Prostate gland (tissue), 2 donors: ENCODE data around the gene KRT73. TPM values are rescaled to one million over a fixed set of nuclear protein-coding genes. Genes with fewer than 3 reads are reported as not detected.

Experiments used
- DNase-seq: peaks from one replicate; pipeline ENCODE4 v3.0.0-alpha.2; 2019; ENCODE audit warnings: low spot score
- H3K27ac ChIP-seq, 2 donors: fragments of 200-600 bp; sonication (generic); 2 replicates each; pipeline ENCODE4 v1.5.1; 2017 to 2019
- H3K27me3 ChIP-seq: fragments of 200-600 bp; sonication (generic); replicated peaks from 2 replicates; pipeline ENCODE4 v1.5.1; 2019; ENCODE audit not compliant: insufficient read depth
- H3K36me3 ChIP-seq, 2 donors: fragments of 200-600 bp; sonication (generic); 1 replicate in 1 of 2; 2 replicates in 1 of 2; pipeline versions ENCODE4 v1.5.1 to v1.8.1; 2017 to 2019
- H3K4me1 ChIP-seq: fragments of 200-600 bp; sonication (generic); replicated peaks from 2 replicates; pipeline ENCODE4 v1.5.1; 2019
- H3K4me3 ChIP-seq, 2 donors: fragments of 200-600 bp; sonication (generic); 2 replicates each; pipeline ENCODE4 v1.5.1; 2017 to 2019
- H3K9me3 ChIP-seq: fragments of 200-600 bp; sonication (generic); 2 replicates; pipeline ENCODE4 v1.5.1; 2017
- POLR2A ChIP-seq: fragments of 450-650 bp; IDR thresholded peaks from one replicate; pipeline ENCODE4 v1.6.1; 2016; ENCODE audit warnings: antibody characterized with exemption, mild to moderate bottlenecking
- POLR2AphosphoS5 ChIP-seq: sonication (generic); formaldehyde crosslinking; IDR thresholded peaks from one replicate; pipeline ENCODE4 v1.6.1; 2017; ENCODE audit warnings: antibody characterized with exemption
- WGBS: methylation state at CpG from one replicate; pipeline ENCODE4 v1.1.5; 2018; 5-methylcytosine and 5-hydroxymethylcytosine counted together
- intact Hi-C: fragments of 100-400 bp; cut with DNase I; formaldehyde crosslinking; loops from one replicate; pipeline ENCODE4 v1.14.2; 2022
- total RNA-seq, 2 donors: library from RNA; depleted of rRNA; stranded (reverse); fragments of >200 nt; gene quantifications; one replicate each; pipeline ENCODE4 v1.1.0, GENCODE V29; 2016
- TF ChIP-seq, protein P1 (sequence below), 4 experiments: fragments of 200-600 bp in 2 of 4; fragments of 450-650 bp in 2 of 4; sonication (generic) in 2 of 4; IDR thresholded peaks; 1 replicate in 3 of 4; 2 replicates in 1 of 4; pipeline ENCODE4 v1.5.1; 2016 to 2019; ENCODE audit warnings: antibody characterized with exemption in 4 of 4, mild to moderate bottlenecking in 2 of 4, moderate library complexity in 2 of 4

KRT73 gene
- total RNA-seq, 2 donors from 2014 or later = not detected

- H3K9me3 ChIP-seq = no peaks in the 10 kb centered on the region
- DNase-seq = no peak
- peaks cover 13% of the 10 kb centered on the region for H3K27me3 ChIP-seq
- TF ChIP-seq, protein P1, sequence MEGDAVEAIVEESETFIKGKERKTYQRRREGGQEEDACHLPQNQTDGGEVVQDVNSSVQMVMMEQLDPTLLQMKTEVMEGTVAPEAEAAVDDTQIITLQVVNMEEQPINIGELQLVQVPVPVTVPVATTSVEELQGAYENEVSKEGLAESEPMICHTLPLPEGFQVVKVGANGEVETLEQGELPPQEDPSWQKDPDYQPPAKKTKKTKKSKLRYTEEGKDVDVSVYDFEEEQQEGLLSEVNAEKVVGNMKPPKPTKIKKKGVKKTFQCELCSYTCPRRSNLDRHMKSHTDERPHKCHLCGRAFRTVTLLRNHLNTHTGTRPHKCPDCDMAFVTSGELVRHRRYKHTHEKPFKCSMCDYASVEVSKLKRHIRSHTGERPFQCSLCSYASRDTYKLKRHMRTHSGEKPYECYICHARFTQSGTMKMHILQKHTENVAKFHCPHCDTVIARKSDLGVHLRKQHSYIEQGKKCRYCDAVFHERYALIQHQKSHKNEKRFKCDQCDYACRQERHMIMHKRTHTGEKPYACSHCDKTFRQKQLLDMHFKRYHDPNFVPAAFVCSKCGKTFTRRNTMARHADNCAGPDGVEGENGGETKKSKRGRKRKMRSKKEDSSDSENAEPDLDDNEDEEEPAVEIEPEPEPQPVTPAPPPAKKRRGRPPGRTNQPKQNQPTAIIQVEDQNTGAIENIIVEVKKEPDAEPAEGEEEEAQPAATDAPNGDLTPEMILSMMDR (IDR thresholded peaks at IDR 0.05) = no peak
- TF ChIP-seq POLR2AphosphoS5 = no peak
- no peak for TF ChIP-seq POLR2A
- H3K27ac ChIP-seq = no peak overlapping the region
- no peaks in the 10 kb centered on the region for H3K4me1 ChIP-seq
- intact Hi-C loops = no loop called here
- no peaks in the 10 kb centered on the region for H3K36me3 ChIP-seq
- no peak overlapping the region for H3K4me3 ChIP-seq
Observed at GRCh38 chr12:52604859-52605258, 13.5 kb downstream of the KRT73 start.

- 42% methylated on average over 2 of the region's 2 CpGs for WGBS
- intact Hi-C loops = no loop called here
- Histone ChIP-seq H3K27ac (no peak overlapping the region), H3K4me3 (no peak overlapping the region), H3K36me3 (no peaks in the 10 kb centered on the region), H3K4me1 (no peaks in the 10 kb centered on the region), H3K9me3 (no peaks in the 10 kb centered on the region), H3K27me3 (peaks cover 16% of the 10 kb centered on the region)
- DNase-seq = no peak
- TF ChIP-seq, protein P1 (IDR thresholded peaks at IDR 0.05) = no peak
- no peak for TF ChIP-seq POLR2AphosphoS5
- no peak for TF ChIP-seq POLR2A
Observed at GRCh38 chr12:52603314-52603713, 15.0 kb downstream of the KRT73 start.

GRCh38 chr12:52602552-52602951 is 15.8 kb downstream of the KRT73 start:
- TF ChIP-seq POLR2A = no peak
- TF ChIP-seq, protein P1 (IDR thresholded peaks at IDR 0.05) = no peak
- TF ChIP-seq POLR2AphosphoS5 = no peak
- H3K9me3 ChIP-seq = no peaks in the 10 kb centered on the region
- WGBS = 86% methylated on average over 5 of the region's 5 CpGs
- no peak for DNase-seq
- H3K27ac ChIP-seq = no peak overlapping the region
- no peaks in the 10 kb centered on the region for H3K4me1 ChIP-seq
- no peak overlapping the region for H3K4me3 ChIP-seq
- H3K27me3 ChIP-seq = peaks cover 16% of the 10 kb centered on the region
- no peaks in the 10 kb centered on the region for H3K36me3 ChIP-seq
- intact Hi-C loops = no loop called here

DNA sequence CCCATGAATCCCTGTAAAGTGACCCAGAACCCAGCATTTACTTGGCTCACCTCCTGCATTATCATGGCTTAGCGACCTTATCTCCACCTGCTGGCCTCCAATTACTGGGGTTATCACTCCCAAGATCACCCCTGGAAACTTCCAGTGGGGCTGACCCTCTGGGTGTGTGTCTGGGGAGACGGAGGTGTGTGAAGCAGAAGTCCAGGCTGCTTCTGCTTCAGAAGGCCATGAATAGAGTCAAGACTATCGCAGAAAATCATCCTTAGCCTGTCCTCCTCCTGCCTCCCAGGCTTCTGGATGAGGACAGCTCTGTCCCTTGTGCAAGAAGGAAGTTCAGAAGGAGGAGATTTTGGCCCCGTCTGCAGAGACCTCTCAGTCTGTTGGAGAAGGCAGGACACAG is 16.7 kb downstream of the KRT73 start:
- Histone ChIP-seq H3K4me1 (no peaks in the 10 kb centered on the region), H3K4me3 (no peak overlapping the region), H3K27me3 (peaks cover 16% of the 10 kb centered on the region), H3K36me3 (no peaks in the 10 kb centered on the region), H3K9me3 (no peaks in the 10 kb centered on the region), H3K27ac (no peak overlapping the region)
- 92% methylated on average over 4 of the region's 4 CpGs for WGBS
- TF ChIP-seq, protein P1 (IDR thresholded peaks at IDR 0.05) = no peak
- TF ChIP-seq POLR2AphosphoS5 (no peak), POLR2A (no peak)
- DNase-seq = no peak
- intact Hi-C loops = no loop called here

DNA sequence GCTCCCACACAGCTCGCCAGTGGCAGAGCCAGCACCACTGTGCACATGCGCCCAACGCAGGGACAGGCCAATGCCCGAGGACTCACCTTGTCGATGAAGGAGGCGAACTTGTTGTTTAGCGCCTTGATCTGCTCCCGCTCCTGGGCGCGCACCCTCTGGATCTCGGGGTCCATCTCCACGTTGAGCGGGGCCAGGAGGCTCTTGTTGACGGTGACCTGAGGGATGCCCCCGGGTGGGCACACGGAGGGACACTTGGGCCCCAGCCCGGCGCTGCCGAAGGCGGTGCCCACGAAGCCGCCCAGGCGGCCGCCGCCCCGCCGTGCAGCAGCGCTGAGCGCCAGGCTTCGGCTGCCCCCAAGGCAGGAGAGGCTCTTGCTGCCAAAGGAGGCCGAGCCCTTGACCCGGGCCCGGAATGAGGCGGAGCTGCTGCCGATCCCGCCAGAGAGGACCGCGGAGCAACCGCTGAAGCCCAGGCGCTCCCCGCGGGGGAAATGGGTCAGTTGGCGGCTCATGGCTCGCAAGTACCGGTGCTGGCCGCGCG is 17.3 kb downstream of the KRT73 start, which contains the start of gene KRT72:
Gene KRT72 (minus strand): TSS at position 523 of the 541 bp plus-strand sequence. CDS start 11 bp downstream, at position 512.
- Histone ChIP-seq H3K36me3 (no peaks in the 10 kb centered on the region), H3K4me3 (no peak within 1 kb of the TSS), H3K4me1 (no peaks in the 10 kb centered on the region), H3K27me3 (peaks cover 16% of the 10 kb centered on the region), H3K27ac (no peak within 1 kb of the TSS), H3K9me3 (no peaks in the 10 kb centered on the region)
- intact Hi-C loops = no loop called here
- no peak for DNase-seq
- 30% methylated on average over 48 of the region's 48 CpGs for WGBS
- TF ChIP-seq POLR2AphosphoS5 = no peak
- no peak for TF ChIP-seq POLR2A
- TF ChIP-seq, protein P1 (IDR thresholded peaks at IDR 0.05) = no peak
